Activated CD4-positive, alpha-beta T cell treated with anti-CD3 and anti-CD28 coated beads, Interleukin-2, Interleukin-4, amounts not matched to agents 100 ng/mL and 50 ng/mL, durations not matched to agents 16 hours and 8 hours (primary cell): Measurements from ENCODE around the gene ZNF135.

Experiments used
- DNase-seq: peaks from one replicate; pipeline ENCODE4 v3.0.0-alpha.2; 2020; ENCODE audit warnings: low spot score

Gene ZNF135

GRCh38 chr19:58093071-58093470 lies 34.0 kb downstream of the ZNF135 start:
- no peak for DNase-seq

GRCh38 chr19:58095328-58095727 lies 36.2 kb downstream of the ZNF135 start:
- DNase-seq, result no peak

- DNase-seq, result no peak
Observed at GRCh38 chr19:58096884-58097283, 37.8 kb downstream of the ZNF135 start.

GRCh38 chr19:58097349-58097748 lies 38.3 kb downstream of the ZNF135 start:
- DNase-seq, result no peak

- DNase-seq, result peak; percentile 80
Observed at GRCh38 chr19:58097781-58098681, 38.9 kb downstream of the ZNF135 start, which contains the start of gene ZSCAN18. TSS of gene ZSCAN18 (minus strand) at chr19:58098231. CDS start at chr19:58090267, 7,964 bp downstream.

- DNase-seq, result no peak
Observed at GRCh38 chr19:58098682-58098998, 39.6 kb downstream of the ZNF135 start.

GRCh38 chr19:58107778-58108545 lies 48.9 kb downstream of the ZNF135 start:
- no peak for DNase-seq

GRCh38 chr19:58108546-58108817 lies 49.4 kb downstream of the ZNF135 start:
- no peak for DNase-seq

GRCh38 chr19:58117841-58118575 lies 58.9 kb downstream of the ZNF135 start:
- DNase-seq, result no peak

- no peak for DNase-seq
Observed at GRCh38 chr19:58118979-58119733, 60.1 kb downstream of the ZNF135 start.
